GM12874 (cell line): ENCODE data around the gene RASD1.

Experiments used
- CTCF ChIP-seq: IDR thresholded peaks from 2 replicates; pipeline ENCODE4 v1.5.1; 2011; ENCODE audit warnings: low read depth, mild to moderate bottlenecking, control low read depth, low read length, moderate library complexity; ENCODE audit not compliant: insufficient read depth

Gene RASD1

GRCh38 chr17:17492085-17492484 lies 4.1 kb downstream of the RASD1 start:
- no peak for TF ChIP-seq CTCF

GRCh38 chr17:17491546-17491988 lies 4.6 kb downstream of the RASD1 start:
- no peak for TF ChIP-seq CTCF

GRCh38 chr17:17491031-17491471 lies 5.1 kb downstream of the RASD1 start:
- no peak for TF ChIP-seq CTCF

- no peak for TF ChIP-seq CTCF
These were observed 8.2 kb downstream of the RASD1 start for GRCh38 chr17:17487998-17488397.

GRCh38 chr17:17485420-17485819 lies 10.8 kb downstream of the RASD1 start:
- no peak for TF ChIP-seq CTCF

- TF ChIP-seq CTCF = no peak
These were observed 11.7 kb downstream of the RASD1 start for GRCh38 chr17:17484451-17484899.

- TF ChIP-seq CTCF = no peak
These were observed 14.3 kb downstream of the RASD1 start for GRCh38 chr17:17481860-17482259.

- TF ChIP-seq CTCF = no peak
These were observed 15.5 kb downstream of the RASD1 start for GRCh38 chr17:17480593-17481148.
